Gastroesophageal sphincter (tissue), 2 donors: Measurements from ENCODE around the gene PLA2G3.

Experiments
- POLR2A ChIP-seq, 2 donors: fragments of 450-650 bp; IDR thresholded peaks; one replicate each; pipeline ENCODE4 v1.6.1; 2017; ENCODE audit warnings: antibody characterized with exemption in 2 of 2, mild to moderate bottlenecking in 2 of 2, moderate library complexity in 1 of 2
- POLR2AphosphoS5 ChIP-seq: sonication (generic); formaldehyde crosslinking; IDR thresholded peaks from one replicate; pipeline ENCODE4 v1.6.1; 2017; ENCODE audit warnings: antibody characterized with exemption

DNA sequence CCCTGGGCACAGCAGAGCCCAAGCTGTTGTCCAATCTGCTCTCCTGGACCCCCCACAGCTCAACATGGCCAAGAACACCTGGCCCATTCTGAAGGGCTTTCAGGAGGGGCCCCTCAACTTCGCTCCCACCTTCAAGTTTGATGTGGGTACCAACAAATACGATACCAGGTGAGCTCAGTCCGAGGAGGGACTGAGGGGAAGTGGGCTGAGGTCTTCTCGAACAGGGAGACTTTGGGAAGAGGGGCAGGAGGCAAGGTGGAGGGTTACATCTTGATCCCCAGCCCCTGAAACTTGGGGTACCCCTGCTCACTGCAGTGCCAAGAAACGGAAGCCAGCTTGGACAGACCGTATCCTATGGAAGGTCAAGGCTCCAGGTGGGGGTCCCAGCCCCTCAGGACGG, 12.2 kb downstream of the PLA2G3 start:
- no peak for TF ChIP-seq POLR2AphosphoS5
- TF ChIP-seq POLR2A (IDR thresholded peaks at IDR 0.05) = no peak
